Calu3 (cell line): Measurements from ENCODE around the gene AHCYL1. TPM values are rescaled to one million over a fixed set of nuclear protein-coding genes. Genes with fewer than 3 reads are reported as not detected.

ENCODE experiments used
- BruUV-seq: library from RNA; stranded (reverse); fragments of 400-500 nt; replicated peaks from 2 replicates; lab custom pipeline; 2021; lab: Mats Ljungman, UMichigan
- CTCF ChIA-PET: fragments of 300-600 bp; sonication (Branson Sonifier 250); formaldehyde crosslinking; loops from one replicate; lab custom pipeline; 2022; ENCODE audit warnings: antibody characterized with exemption; lab: Charles Lee
- DNase-seq: peaks from one replicate; pipeline ENCODE4 v3.0.0; 2022
- H3K27ac Mint-ChIP-seq: one replicate; pipeline ENCODE4 v1.8.0; 2022; ENCODE audit warnings: mixed read lengths; ENCODE audit not compliant: unreplicated experiment
- H3K27me3 Mint-ChIP-seq: one replicate; pipeline ENCODE4 v1.8.0; 2022; ENCODE audit warnings: mixed read lengths; ENCODE audit not compliant: unreplicated experiment
- H3K36me3 Mint-ChIP-seq: one replicate; pipeline ENCODE4 v1.8.0; 2022; ENCODE audit warnings: mild to moderate bottlenecking, moderate library complexity, mixed read lengths; ENCODE audit not compliant: insufficient read depth, unreplicated experiment
- H3K4me1 Mint-ChIP-seq: one replicate; pipeline ENCODE4 v1.8.0; 2022; ENCODE audit warnings: mild to moderate bottlenecking, low read depth, mixed read lengths; ENCODE audit not compliant: unreplicated experiment
- H3K4me3 Mint-ChIP-seq: one replicate; pipeline ENCODE4 v1.8.0; 2022; ENCODE audit warnings: mild to moderate bottlenecking, low read depth, moderate library complexity, mixed read lengths; ENCODE audit not compliant: unreplicated experiment
- H3K9me3 Mint-ChIP-seq: one replicate; pipeline ENCODE4 v1.8.0; 2022; ENCODE audit warnings: low read depth, mixed read lengths; ENCODE audit not compliant: unreplicated experiment
- intact Hi-C: fragments of 100-400 bp; cut with micrococcal nuclease; formaldehyde crosslinking; loops from one replicate; pipeline ENCODE4 v1.10.0; 2022; ENCODE audit not compliant: unreplicated experiment
- total RNA-seq: library from RNA; stranded (reverse); gene quantifications from 2 replicates; pipeline ENCODE4 v1.2.3, GENCODE V29; 2022
- TF ChIP-seq, protein P1 (sequence below): fragments of 200-600 bp; IDR thresholded peaks from one replicate; pipeline ENCODE4 v1.8.0; 2022; ENCODE audit warnings: antibody characterized with exemption; ENCODE audit not compliant: unreplicated experiment

Gene AHCYL1
- total RNA-seq, 1 experiment from 2014 or later, result 56.5 TPM

DNA sequence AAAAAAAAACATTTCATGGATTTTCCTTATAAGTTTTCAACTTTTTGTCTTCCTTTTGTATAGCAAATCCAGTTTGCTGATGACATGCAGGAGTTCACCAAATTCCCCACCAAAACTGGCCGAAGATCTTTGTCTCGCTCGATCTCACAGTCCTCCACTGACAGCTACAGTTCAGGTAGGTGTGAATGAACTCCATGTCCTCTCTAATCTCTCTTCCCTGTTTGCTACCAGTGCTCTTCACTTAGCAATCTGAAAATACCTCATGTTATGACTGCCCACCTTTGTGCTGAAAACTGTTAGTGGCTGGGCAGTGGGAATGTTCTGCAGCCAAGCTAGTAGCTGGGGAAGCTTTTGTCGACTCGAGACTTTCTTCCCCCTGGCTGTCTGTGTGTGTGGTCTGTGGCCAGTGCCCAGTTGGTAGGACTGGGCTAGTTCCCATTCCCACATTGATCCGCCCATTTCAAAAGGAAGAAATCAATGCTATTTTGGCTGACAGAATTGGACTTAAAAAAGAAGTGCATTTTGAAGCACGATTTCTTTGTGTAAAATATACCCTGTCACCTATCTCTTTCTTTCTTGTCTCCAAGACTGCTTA lies 24.5 kb downstream of the AHCYL1 start:
- Mint-ChIP-seq H3K9me3 (no peaks in the 10 kb centered on the region), H3K4me1 (peaks cover 28% of the 10 kb centered on the region), H3K27me3 (no peaks in the 10 kb centered on the region), H3K4me3 (no peak overlapping the region), H3K36me3 (peaks cover 26% of the 10 kb centered on the region), H3K27ac (no peak overlapping the region)
- intact Hi-C loops, result no loop called here
- DNase-seq, result no peak
- CTCF ChIA-PET, result no interaction called here
- TF ChIP-seq, protein P1, sequence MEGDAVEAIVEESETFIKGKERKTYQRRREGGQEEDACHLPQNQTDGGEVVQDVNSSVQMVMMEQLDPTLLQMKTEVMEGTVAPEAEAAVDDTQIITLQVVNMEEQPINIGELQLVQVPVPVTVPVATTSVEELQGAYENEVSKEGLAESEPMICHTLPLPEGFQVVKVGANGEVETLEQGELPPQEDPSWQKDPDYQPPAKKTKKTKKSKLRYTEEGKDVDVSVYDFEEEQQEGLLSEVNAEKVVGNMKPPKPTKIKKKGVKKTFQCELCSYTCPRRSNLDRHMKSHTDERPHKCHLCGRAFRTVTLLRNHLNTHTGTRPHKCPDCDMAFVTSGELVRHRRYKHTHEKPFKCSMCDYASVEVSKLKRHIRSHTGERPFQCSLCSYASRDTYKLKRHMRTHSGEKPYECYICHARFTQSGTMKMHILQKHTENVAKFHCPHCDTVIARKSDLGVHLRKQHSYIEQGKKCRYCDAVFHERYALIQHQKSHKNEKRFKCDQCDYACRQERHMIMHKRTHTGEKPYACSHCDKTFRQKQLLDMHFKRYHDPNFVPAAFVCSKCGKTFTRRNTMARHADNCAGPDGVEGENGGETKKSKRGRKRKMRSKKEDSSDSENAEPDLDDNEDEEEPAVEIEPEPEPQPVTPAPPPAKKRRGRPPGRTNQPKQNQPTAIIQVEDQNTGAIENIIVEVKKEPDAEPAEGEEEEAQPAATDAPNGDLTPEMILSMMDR, result no peak
- BruUV-seq, result no TSS peak

DNA sequence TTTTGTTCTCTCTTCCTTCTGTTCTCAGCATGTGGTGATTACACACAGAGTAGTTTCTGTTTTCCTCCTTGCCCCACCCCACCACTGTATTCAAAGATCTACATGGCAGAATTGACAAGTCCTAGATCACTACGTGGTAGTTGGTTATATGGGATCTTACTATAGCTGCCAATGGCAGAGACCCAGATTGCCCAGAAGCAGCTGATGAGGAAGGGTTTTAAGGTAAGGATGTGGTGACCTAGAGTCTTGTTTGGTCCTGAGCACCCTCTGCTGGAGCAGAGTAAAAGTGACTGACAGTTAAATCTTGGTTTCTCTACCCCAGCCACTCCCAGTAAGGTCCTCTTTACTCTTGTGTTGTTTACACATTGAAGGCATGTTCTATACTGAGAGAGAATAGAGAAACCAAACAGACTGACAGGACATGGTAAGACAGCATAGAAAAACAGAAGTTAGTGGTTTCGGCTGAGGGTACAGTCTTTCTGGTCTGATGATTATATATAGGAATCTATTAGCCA lies 27.0 kb downstream of the AHCYL1 start:
- peak; percentile 34 for DNase-seq
- H3K4me1 Mint-ChIP-seq, result peaks cover 9% of the 10 kb centered on the region
- H3K4me3 Mint-ChIP-seq, result no peak overlapping the region
- no peaks in the 10 kb centered on the region for H3K9me3 Mint-ChIP-seq
- H3K27ac Mint-ChIP-seq, result no peak overlapping the region
- no TSS peak for BruUV-seq
- intact Hi-C loops, result loop anchor here (2.0 kb wide), 1 partner anchor 27 kb away; the partner anchor contains the start of gene AHCYL1
- CTCF ChIA-PET, result interaction anchor here (0.5 to 2.6 kb wide), 3 partner anchors 18 to 26 kb away, joined by 3 to 19 read pairs (median 4); partner anchors contain the start of gene AHCYL1
- H3K27me3 Mint-ChIP-seq, result no peaks in the 10 kb centered on the region
- TF ChIP-seq, protein P1, result peak; percentile 46
- peaks cover 29% of the 10 kb centered on the region for H3K36me3 Mint-ChIP-seq

DNA sequence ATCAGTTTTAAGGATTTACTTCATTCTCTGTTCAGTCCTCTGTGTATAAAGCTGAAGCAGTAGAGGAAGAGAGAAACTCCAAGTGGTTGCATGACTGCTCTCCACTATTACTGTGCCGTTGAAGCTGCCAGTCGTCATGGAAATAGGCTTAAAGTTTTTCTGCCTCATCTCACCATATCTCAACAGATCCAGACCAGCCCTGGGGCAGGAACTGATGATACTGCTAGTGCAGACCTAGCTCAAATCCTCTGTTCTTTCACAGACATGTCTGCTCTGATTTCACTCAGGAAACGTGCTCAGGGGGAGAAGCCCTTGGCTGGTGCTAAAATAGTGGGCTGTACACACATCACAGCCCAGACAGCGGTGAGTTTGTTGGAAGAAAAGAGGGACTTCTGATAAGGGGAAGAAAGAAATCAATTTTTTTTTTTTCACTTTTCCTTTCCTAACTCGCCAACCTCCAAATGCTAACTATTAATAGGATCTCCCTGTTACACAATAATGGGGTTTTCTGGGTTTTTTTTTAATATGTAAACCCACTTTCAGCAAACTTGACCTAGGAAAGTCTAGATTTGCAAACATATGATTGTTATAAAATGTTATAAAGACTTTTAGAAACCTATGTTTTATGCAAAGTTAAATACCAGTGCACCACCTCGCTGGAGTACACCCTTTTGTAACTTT lies 27.7 kb downstream of the AHCYL1 start:
- peaks cover 29% of the 10 kb centered on the region for H3K36me3 Mint-ChIP-seq
- no TSS peak for BruUV-seq
- H3K4me1 Mint-ChIP-seq, result peaks cover 9% of the 10 kb centered on the region
- H3K4me3 Mint-ChIP-seq, result no peak overlapping the region
- H3K27me3 Mint-ChIP-seq, result no peaks in the 10 kb centered on the region
- intact Hi-C loops, result no loop called here
- no peak overlapping the region for H3K27ac Mint-ChIP-seq
- no peak for DNase-seq
- CTCF ChIA-PET, result interaction anchor here (0.5 to 2.6 kb wide), 3 partner anchors 17 to 27 kb away, joined by 3 to 19 read pairs (median 4); partner anchors contain the start of gene AHCYL1
- TF ChIP-seq, protein P1, result no peak
- no peaks in the 10 kb centered on the region for H3K9me3 Mint-ChIP-seq

DNA sequence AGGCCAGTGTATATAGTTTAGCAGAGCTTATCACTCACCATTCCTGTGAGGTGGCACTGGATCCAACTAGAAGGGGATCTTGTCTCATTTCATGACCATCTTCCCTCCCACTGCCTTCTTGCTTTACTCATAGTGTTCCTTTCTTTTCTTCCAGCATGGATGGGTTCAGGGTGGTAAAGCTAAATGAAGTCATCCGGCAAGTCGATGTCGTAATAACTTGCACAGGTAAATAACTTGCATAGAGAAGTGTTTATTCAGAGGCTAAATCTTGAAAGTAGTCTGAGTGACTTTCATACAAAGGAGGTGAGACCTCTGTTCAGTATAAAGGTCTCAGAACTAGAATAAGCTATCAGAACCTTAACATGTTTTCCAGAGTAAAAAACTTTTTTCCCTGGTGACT lies 33.2 kb downstream of the AHCYL1 start:
- H3K4me3 Mint-ChIP-seq, result no peak overlapping the region
- no peaks in the 10 kb centered on the region for H3K4me1 Mint-ChIP-seq
- H3K27me3 Mint-ChIP-seq, result no peaks in the 10 kb centered on the region
- peaks cover 21% of the 10 kb centered on the region for H3K36me3 Mint-ChIP-seq
- intact Hi-C loops, result no loop called here
- no peak overlapping the region for H3K27ac Mint-ChIP-seq
- no peak for DNase-seq
- no TSS peak for BruUV-seq
- TF ChIP-seq, protein P1, result no peak
- CTCF ChIA-PET, result no interaction called here
- no peaks in the 10 kb centered on the region for H3K9me3 Mint-ChIP-seq
